ENCODE results near the gene FSD1L.

FSD1L gene

DNA sequence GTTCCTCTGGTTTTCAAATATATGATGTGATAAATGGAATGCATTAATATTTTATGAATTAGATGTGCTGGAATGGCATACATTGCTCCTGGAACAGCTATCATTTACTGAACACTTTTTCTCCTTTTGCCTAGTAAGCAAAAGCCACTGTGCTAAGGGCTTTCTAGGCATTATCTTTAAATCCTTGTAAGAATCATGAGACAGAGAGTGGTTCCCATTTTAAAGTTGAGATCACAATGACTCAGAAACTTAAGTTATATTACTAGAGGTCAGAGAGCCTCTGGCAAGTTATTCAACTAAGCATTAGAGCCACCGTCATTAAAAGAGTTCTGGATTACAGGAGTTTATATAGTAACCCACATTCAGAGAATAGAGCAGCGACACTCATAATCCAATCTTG, 26.7 kb upstream of the FSD1L start:
- no peak overlapping the region for H3K27ac ChIP-seq
- TF ChIP-seq, protein P1, sequence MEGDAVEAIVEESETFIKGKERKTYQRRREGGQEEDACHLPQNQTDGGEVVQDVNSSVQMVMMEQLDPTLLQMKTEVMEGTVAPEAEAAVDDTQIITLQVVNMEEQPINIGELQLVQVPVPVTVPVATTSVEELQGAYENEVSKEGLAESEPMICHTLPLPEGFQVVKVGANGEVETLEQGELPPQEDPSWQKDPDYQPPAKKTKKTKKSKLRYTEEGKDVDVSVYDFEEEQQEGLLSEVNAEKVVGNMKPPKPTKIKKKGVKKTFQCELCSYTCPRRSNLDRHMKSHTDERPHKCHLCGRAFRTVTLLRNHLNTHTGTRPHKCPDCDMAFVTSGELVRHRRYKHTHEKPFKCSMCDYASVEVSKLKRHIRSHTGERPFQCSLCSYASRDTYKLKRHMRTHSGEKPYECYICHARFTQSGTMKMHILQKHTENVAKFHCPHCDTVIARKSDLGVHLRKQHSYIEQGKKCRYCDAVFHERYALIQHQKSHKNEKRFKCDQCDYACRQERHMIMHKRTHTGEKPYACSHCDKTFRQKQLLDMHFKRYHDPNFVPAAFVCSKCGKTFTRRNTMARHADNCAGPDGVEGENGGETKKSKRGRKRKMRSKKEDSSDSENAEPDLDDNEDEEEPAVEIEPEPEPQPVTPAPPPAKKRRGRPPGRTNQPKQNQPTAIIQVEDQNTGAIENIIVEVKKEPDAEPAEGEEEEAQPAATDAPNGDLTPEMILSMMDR (IDR thresholded peaks at IDR 0.05), result no peak
- H3K4me3 ChIP-seq, result no peak overlapping the region
- DNase-seq (ENCODE audit: low spot score), result no peak

DNA sequence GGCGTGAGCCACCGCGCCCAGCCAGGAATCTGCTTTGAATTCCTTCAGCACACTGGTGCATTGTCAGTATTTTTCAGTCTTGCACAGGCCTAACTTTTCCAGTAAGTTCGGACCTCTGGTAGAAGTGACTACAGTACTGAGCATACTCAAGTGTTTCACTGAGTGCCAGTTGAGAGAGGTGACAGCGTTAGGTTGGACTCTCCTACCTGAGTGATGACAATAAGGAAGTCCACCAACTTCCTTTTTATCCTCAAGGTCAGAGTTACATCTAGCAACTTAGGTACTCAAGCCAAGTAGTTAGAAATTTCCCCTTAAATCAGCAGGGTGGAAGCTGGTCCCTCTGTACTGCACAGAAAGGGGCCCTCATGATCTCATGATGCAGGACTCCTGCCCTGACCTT, 26.0 kb upstream of the FSD1L start:
- TF ChIP-seq, protein P1 (IDR thresholded peaks at IDR 0.05), result no peak
- H3K4me3 ChIP-seq, result no peak overlapping the region
- no peak overlapping the region for H3K27ac ChIP-seq
- no peak for DNase-seq (ENCODE audit: low spot score)

GRCh38 chr9:105425816-105426433, 21.9 kb upstream of the FSD1L start:
- Histone ChIP-seq H3K27ac (no peak overlapping the region), H3K4me3 (no peak overlapping the region)
- no peak for DNase-seq (ENCODE audit: low spot score)
- TF ChIP-seq, protein P1 (IDR thresholded peaks at IDR 0.05), result no peak

DNA sequence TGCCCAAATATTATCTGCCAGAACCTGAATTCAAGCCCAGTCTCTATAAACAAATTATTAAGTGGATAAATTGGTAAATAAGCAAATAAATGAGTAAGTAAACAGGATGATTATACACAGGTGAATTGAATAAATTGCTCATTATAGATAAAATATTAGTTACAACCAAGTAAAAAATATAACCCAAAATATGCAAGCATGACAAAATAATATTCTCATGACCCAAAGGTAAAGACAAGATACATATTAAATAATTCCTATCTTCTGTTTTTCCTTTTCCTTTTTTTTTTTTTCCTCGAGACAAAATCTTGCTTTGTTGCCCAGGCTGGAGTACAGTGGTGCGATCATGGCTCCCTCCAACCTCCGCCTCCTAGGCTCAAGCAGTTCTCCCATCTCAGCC, 21.2 kb upstream of the FSD1L start:
- DNase-seq (ENCODE audit: low spot score), result no peak
- no peak overlapping the region for H3K4me3 ChIP-seq
- H3K27ac ChIP-seq, result no peak overlapping the region
- TF ChIP-seq, protein P1 (IDR thresholded peaks at IDR 0.05), result no peak

DNA sequence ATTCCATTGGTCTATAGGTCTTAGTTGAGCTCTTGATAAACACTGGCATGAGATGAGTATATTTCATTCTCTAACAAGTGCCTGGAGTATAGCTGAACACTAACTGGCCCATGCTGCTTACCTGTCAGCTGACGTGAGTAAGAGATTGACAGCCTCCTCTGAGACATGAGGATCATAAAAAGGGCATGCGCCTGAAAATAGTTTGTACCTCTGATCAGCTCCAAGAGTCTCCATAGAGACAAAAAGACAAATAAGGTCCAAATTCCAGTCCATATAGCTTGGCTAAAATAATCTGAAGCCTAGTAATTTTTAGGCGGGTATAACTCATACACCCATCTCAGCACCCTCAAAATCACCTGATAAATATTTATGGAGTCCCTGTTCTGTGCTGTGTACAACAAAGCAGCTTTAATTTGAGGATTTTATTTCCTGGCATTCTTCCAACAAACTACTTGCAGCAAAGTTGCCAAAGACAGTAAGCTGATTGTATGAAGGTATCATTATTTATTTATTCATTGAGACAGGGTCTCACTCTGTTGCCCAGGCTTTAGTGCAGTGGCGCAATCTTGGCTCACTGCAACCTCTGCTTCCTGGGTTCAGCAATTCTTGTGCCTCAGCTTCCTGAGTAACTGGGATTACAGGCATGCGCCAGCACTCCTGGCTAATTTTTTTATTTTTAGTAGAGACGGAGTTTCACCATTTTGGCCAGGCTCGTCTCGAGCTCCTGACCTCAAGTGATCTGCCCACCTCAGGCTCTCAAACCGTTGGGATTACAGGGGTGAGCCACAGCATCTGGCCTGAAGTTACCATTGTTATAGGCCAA, 16.2 kb upstream of the FSD1L start:
- no peak overlapping the region for H3K4me3 ChIP-seq
- no peak overlapping the region for H3K27ac ChIP-seq
- TF ChIP-seq, protein P1 (IDR thresholded peaks at IDR 0.05), result no peak
- DNase-seq (ENCODE audit: low spot score), result no peak

GRCh38 chr9:105432247-105432842, 15.5 kb upstream of the FSD1L start:
- TF ChIP-seq, protein P1 (IDR thresholded peaks at IDR 0.05), result no peak
- H3K27ac ChIP-seq, result no peak overlapping the region
- no peak overlapping the region for H3K4me3 ChIP-seq
- no peak for DNase-seq (ENCODE audit: low spot score)

Measured in coronary artery (tissue), 2 donors.